ENCODE results near the gene CAMK2B. TPM values are rescaled to one million over a fixed set of nuclear protein-coding genes. Genes with fewer than 3 reads are reported as not detected.
"Not testable (repeated sequence)": the region's sequence is repeated elsewhere in the genome, so short reads cannot be mapped to it uniquely, and the experiment has no call there.

CAMK2B gene
- total RNA-seq, 5 donors from 2014 or later (not counting 1 experiment from before 2014, with no cell fraction given): 0.35 TPM; not detected in 4

DNA sequence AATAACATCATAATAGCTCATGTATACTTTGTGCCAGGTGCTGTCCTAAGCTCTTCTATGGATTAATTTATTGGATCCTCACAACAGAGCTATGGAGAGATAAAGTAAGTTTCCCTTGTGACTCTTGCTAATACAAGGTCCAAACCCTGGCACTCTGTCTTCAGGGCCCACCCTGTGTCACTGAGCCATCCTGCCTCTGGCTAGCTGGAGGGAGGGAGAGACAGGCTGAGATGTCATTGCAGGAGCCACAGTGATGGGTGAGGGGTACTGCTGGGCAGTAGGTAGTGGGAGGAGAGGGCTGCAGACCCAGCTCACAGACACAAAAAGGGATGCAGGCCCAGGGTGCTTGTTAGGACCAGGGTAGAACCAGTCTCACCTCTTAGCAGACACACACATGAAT is 153.0 kb downstream of the CAMK2B start:
- ATAC-seq (replicated peaks in 1 of 4) (no peak), DNase-seq (no peak)
- peaks cover 15 to 22% of the 10 kb centered on the region in 2 donors for H3K27me3 Mint-ChIP-seq
- peaks cover 0 to 5% (median 0%) of the 10 kb centered on the region in 3 donors for H3K9me3 Mint-ChIP-seq
- Histone ChIP-seq H3K36me3 (ENCODE audit: control insufficient read depth in 2 of 2, extremely low read depth in 1 of 2, insufficient read depth in 1 of 2, low read length in 1 of 2) (no peaks in the 10 kb centered on the region), H3K27me3 (replicated peaks in 1 of 2; ENCODE audit: control insufficient read depth in 2 of 2, extremely low read depth in 1 of 2, insufficient read depth in 2 of 2, low read length in 1 of 2) (peaks cover 0 to 23% of the 10 kb centered on the region in 2 experiments), H3K9me3 (no peaks in the 10 kb centered on the region), H3K27ac (ENCODE audit: low read length) (no peak overlapping the region), H3K4me1 (ENCODE audit: control insufficient read depth in 1 of 2, extremely low read depth in 1 of 2, insufficient read depth in 2 of 2, low read length in 2 of 2) (no peaks in the 10 kb centered on the region), H3K4me3 (ENCODE audit: control insufficient read depth in 1 of 2, extremely low read depth in 1 of 2, low read length in 1 of 2) (no peak overlapping the region)
- POLR2A ChIA-PET: interaction anchor here in 1 of 2 donors (0.7 kb wide), 1 partner anchor 822 kb away, joined by 6 read pairs; no protein-coding TSS in a partner anchor
- H3K27ac Mint-ChIP-seq: no peak overlapping the region
- H3K4me3 Mint-ChIP-seq: no peak overlapping the region
- H3K4me1 Mint-ChIP-seq: peaks cover 0 to 6% (median 4%) of the 10 kb centered on the region in 3 donors
- CTCF ChIA-PET: no interaction called here
- H3K36me3 Mint-ChIP-seq: no peaks in the 10 kb centered on the region

- H3K36me3 Mint-ChIP-seq; H3K4me3 Mint-ChIP-seq; H3K27ac ChIP-seq (ENCODE audit: low read length); H3K4me1 ChIP-seq (ENCODE audit: control insufficient read depth in 1 of 2, extremely low read depth in 1 of 2, insufficient read depth in 2 of 2, low read length in 2 of 2); DNase-seq; H3K4me3 ChIP-seq (ENCODE audit: control insufficient read depth in 1 of 2, extremely low read depth in 1 of 2, low read length in 1 of 2); ATAC-seq (replicated peaks in 1 of 4); H3K9me3 Mint-ChIP-seq; CTCF ChIA-PET; H3K36me3 ChIP-seq (ENCODE audit: control insufficient read depth in 2 of 2, extremely low read depth in 1 of 2, insufficient read depth in 1 of 2, low read length in 1 of 2); H3K4me1 Mint-ChIP-seq; H3K27ac Mint-ChIP-seq; H3K9me3 ChIP-seq: not testable (repeated sequence)
- H3K27me3 ChIP-seq (replicated peaks in 1 of 2; ENCODE audit: control insufficient read depth in 2 of 2, extremely low read depth in 1 of 2, insufficient read depth in 2 of 2, low read length in 1 of 2): peaks cover 0 to 20% of the 10 kb centered on the region in 2 experiments
- H3K27me3 Mint-ChIP-seq: peaks cover 12 to 18% of the 10 kb centered on the region in 2 donors
- POLR2A ChIA-PET: interaction anchor here in 1 of 2 donors (0.6 to 0.7 kb wide), 2 partner anchors 15 to 823 kb away, joined by 4 to 6 read pairs; no protein-coding TSS in a partner anchor
- WGBS (ENCODE audit: insufficient coverage): 94% methylated on average over 3 of the region's 9 CpGs
These were observed 153.5 kb downstream of the CAMK2B start for GRCh38 chr7:44171901-44172300.

DNA sequence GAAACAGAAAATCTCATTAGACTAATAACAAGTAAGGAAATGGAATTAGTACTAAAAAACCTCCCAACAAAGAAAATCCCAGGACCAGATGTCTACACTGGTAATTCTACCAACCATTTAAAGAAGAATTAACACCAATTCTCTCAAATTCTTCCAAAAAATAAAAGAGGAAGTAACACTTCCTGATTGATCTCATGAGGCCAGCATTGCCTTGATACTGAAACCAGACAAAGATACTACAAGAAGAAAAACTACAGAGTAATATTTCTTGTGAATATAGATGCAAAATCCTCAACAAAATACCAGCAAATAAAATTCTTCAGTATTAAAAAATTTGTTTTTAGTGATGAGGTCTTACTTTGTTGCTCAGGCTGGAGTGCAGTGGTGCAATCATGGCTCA is 157.5 kb downstream of the CAMK2B start:
- CTCF ChIA-PET: no interaction called here

More for the DNA sequence above, 157.5 kb downstream of the CAMK2B start:
- ATAC-seq (replicated peaks in 1 of 4) (no peak), DNase-seq (no peak)
- no peaks in the 10 kb centered on the region for H3K4me1 ChIP-seq (ENCODE audit: control insufficient read depth in 1 of 2, extremely low read depth in 1 of 2, insufficient read depth in 2 of 2, low read length in 2 of 2)
- Mint-ChIP-seq H3K4me1 (peaks cover 0 to 7% (median 4%) of the 10 kb centered on the region in 3 donors), H3K27me3 (peaks cover 0 to 1% of the 10 kb centered on the region in 2 donors), H3K36me3 (no peaks in the 10 kb centered on the region), H3K27ac (no peak overlapping the region), H3K4me3 (no peak overlapping the region), H3K9me3 (peaks cover 0 to 3% (median 0%) of the 10 kb centered on the region in 3 donors)
- POLR2A ChIA-PET: no interaction called here
- H3K4me3 ChIP-seq (ENCODE audit: control insufficient read depth in 1 of 2, extremely low read depth in 1 of 2, low read length in 1 of 2): no peak overlapping the region
- peaks cover 0 to 4% of the 10 kb centered on the region in 2 experiments for H3K27me3 ChIP-seq (replicated peaks in 1 of 2; ENCODE audit: control insufficient read depth in 2 of 2, extremely low read depth in 1 of 2, insufficient read depth in 2 of 2, low read length in 1 of 2)
- no peak overlapping the region for H3K27ac ChIP-seq (ENCODE audit: low read length)
- H3K9me3 ChIP-seq: no peaks in the 10 kb centered on the region
- H3K36me3 ChIP-seq (ENCODE audit: control insufficient read depth in 2 of 2, extremely low read depth in 1 of 2, insufficient read depth in 1 of 2, low read length in 1 of 2): no peaks in the 10 kb centered on the region

Other genes with a start within 250 kb of the CAMK2B start
- 10 to 100 TPM; 39.5 to 81.9 (median 70.7) TPM for gene POLM, start 243.1 kb downstream of the CAMK2B start, total RNA-seq
- gene AEBP1, start 221.2 kb downstream of the CAMK2B start, total RNA-seq: 10 to 100 TPM; 18.1 to 28.4 (median 23.1) TPM
- 10 to 100 TPM; 53.4 to 85.1 (median 72.6) TPM for gene POLD2, start 202.0 kb downstream of the CAMK2B start, total RNA-seq
- not detected for gene MYL7, start 184.3 kb downstream of the CAMK2B start, total RNA-seq
- gene GCK, start 136.2 kb downstream of the CAMK2B start, total RNA-seq: under 1 TPM in 4 of 5 donors, not detected in 1; 0.28 to 0.82 (median 0.43) TPM
- gene YKT6, start 124.6 kb downstream of the CAMK2B start, total RNA-seq: 10 to 100 TPM; 55.1 to 74.3 (median 60.2) TPM
- gene NUDCD3, start 165.1 kb upstream of the CAMK2B start, total RNA-seq: 100 to 1,000 TPM in 1 of 5 donors, 10 to 100 TPM in 4; 87.9 to 106 (median 95.9) TPM
- under 1 TPM in 4 of 5 donors, not detected in 1; 0.06 to 0.50 (median 0.10) TPM for gene NPC1L1, start 215.7 kb upstream of the CAMK2B start, total RNA-seq
- 100 to 1,000 TPM in 4 of 5 donors, 10 to 100 TPM in 1; 97.5 to 118 (median 107) TPM for gene DDX56, start 248.3 kb upstream of the CAMK2B start, total RNA-seq